SK-N-SH treated with all-trans-retinoic acid at 6 μM for 48 hours (cell line): ENCODE measurements around the gene CROCC2.

ENCODE experiments used
- ATAC-seq: fragments of 200-7000 bp; cut with Tn5 transposase; 3 replicates; pipeline ENCODE4 v1.9.1; 2020; ENCODE audit warnings: mild to moderate bottlenecking, moderate library complexity
- ARNTL ChIP-seq: fragments of 450-650 bp; formaldehyde crosslinking; IDR thresholded peaks from 2 replicates; pipeline ENCODE4 v1.5.0; 2020; ENCODE audit warnings: low read depth, mild to moderate bottlenecking, moderate library complexity, borderline replicate concordance
- CREB5 ChIP-seq: fragments of 250-450 bp; sonication (Bioruptor Pico); IDR thresholded peaks from 2 replicates; pipeline ENCODE4 v1.5.1; 2020; ENCODE audit warnings: low read depth, mild to moderate bottlenecking, moderate library complexity
- CSDC2 ChIP-seq: fragments of 250-450 bp; sonication (Bioruptor Pico); IDR thresholded peaks from 2 replicates; pipeline ENCODE4 v1.5.0; 2020; ENCODE audit warnings: mild to moderate bottlenecking, moderate library complexity
- CSRNP3 ChIP-seq: fragments of 250-450 bp; sonication (Bioruptor Pico); IDR thresholded peaks from 2 replicates; pipeline ENCODE4 v1.5.1; 2021; ENCODE audit warnings: mild to moderate bottlenecking, moderate library complexity
- ESRRG ChIP-seq: fragments of 250-450 bp; sonication (Bioruptor Pico); IDR thresholded peaks from 2 replicates; pipeline ENCODE4 v1.6.1; 2021; ENCODE audit warnings: mild to moderate bottlenecking
- ISL1 ChIP-seq: fragments of 250-450 bp; sonication (Bioruptor Pico); IDR thresholded peaks from 2 replicates; pipeline ENCODE4 v2.1.2; 2022; ENCODE audit warnings: mild to moderate bottlenecking, moderate library complexity
- OSR1 ChIP-seq: fragments of 250-450 bp; sonication (Bioruptor Pico); IDR thresholded peaks from 2 replicates; pipeline ENCODE4 v1.8.0; 2022; ENCODE audit warnings: moderate library complexity, mild to moderate bottlenecking, inconsistent platforms
- PATZ1 ChIP-seq: fragments of 250-450 bp; sonication (Bioruptor Pico); IDR thresholded peaks from 2 replicates; pipeline ENCODE4 v1.8.0; 2020; ENCODE audit warnings: mild to moderate bottlenecking, moderate library complexity, borderline replicate concordance
- POU6F1 ChIP-seq: fragments of 250-450 bp; sonication (Bioruptor Pico); IDR thresholded peaks from 2 replicates; pipeline ENCODE4 v1.8.0; 2021; ENCODE audit warnings: low read depth, mild to moderate bottlenecking, moderate library complexity, borderline replicate concordance
- PPARA ChIP-seq: fragments of 250-450 bp; sonication (Bioruptor Pico); IDR thresholded peaks from 2 replicates; pipeline ENCODE4 v1.5.0; 2020; ENCODE audit warnings: mild to moderate bottlenecking, borderline replicate concordance
- SNAI2 ChIP-seq: fragments of 250-450 bp; sonication (Bioruptor Pico); IDR thresholded peaks from 2 replicates; pipeline ENCODE4 v1.5.0; 2020; ENCODE audit warnings: mild to moderate bottlenecking, moderate library complexity
- TSHZ2 ChIP-seq: fragments of 250-450 bp; sonication (Bioruptor Pico); IDR thresholded peaks from 2 replicates; pipeline ENCODE4 v1.5.0; 2020; ENCODE audit warnings: mild to moderate bottlenecking, moderate library complexity
- ZC3H10 ChIP-seq: fragments of 250-450 bp; sonication (Bioruptor Pico); IDR thresholded peaks from 2 replicates; pipeline ENCODE4 v1.5.1; 2021; ENCODE audit warnings: mild to moderate bottlenecking, moderate library complexity
- ZNF565 ChIP-seq: fragments of 450-650 bp; formaldehyde crosslinking; conservative IDR thresholded peaks from 2 replicates; pipeline ENCODE4 v1.5.0; 2020; ENCODE audit warnings: low read depth, mild to moderate bottlenecking, moderate library complexity
- ZNF8 ChIP-seq: fragments of 450-650 bp; formaldehyde crosslinking; IDR thresholded peaks from 2 replicates; pipeline ENCODE4 v1.5.0; 2020; ENCODE audit warnings: mild to moderate bottlenecking, moderate library complexity

The CROCC2 gene

GRCh38 chr2:240919161-240919781 is 13.1 kb downstream of the CROCC2 start (continued):
- TF ChIP-seq PATZ1 (CRISPR knock-in tag): no peak
- no peak for TF ChIP-seq CREB5 (CRISPR knock-in tag)
- no peak for TF ChIP-seq ISL1 (CRISPR knock-in tag)

GRCh38 chr2:240919786-240920782 is 13.9 kb downstream of the CROCC2 start:
- ATAC-seq: no peak
- TF ChIP-seq PPARA (CRISPR knock-in tag) (no peak), CSDC2 (CRISPR knock-in tag) (no peak), CSRNP3 (CRISPR knock-in tag) (no peak), PATZ1 (CRISPR knock-in tag) (no peak), SNAI2 (CRISPR knock-in tag) (no peak)

- no peak for TF ChIP-seq TSHZ2 (CRISPR knock-in tag)
These were observed 14.7 kb downstream of the CROCC2 start for GRCh38 chr2:240920783-240921231.

GRCh38 chr2:240921311-240921994 is 15.3 kb downstream of the CROCC2 start:
- peak; percentile 82 for ATAC-seq
- TF ChIP-seq ISL1 (CRISPR knock-in tag) (no peak), ZNF565 (CRISPR knock-in tag) (no peak), ZNF8 (CRISPR knock-in tag) (no peak), ARNTL (CRISPR knock-in tag) (no peak), CSDC2 (CRISPR knock-in tag) (no peak), OSR1 (CRISPR knock-in tag) (no peak), ZC3H10 (no peak), TSHZ2 (CRISPR knock-in tag) (no peak), ESRRG (CRISPR knock-in tag) (no peak), POU6F1 (CRISPR knock-in tag) (no peak), CREB5 (CRISPR knock-in tag) (no peak)

More at GRCh38 chr2:240920783-240921231, 14.7 kb downstream of the CROCC2 start:
- no peak; the same call in 2 of the 3 replicates for ATAC-seq
